Stomach (tissue), 19 donors: Measurements from ENCODE around the gene IGSF3. TPM values are rescaled to one million over a fixed set of nuclear protein-coding genes. Genes with fewer than 3 reads are reported as not detected.

Source experiments
- DNase-seq, 2 donors: peaks; one replicate each; pipeline versions ENCODE4 v3.0.0 to v3.0.0-alpha.2; 2013 to 2019
- H3K27ac ChIP-seq, 5 donors: fragments of 200-600 bp in 4 of 5; sonication (generic) in 4 of 5; one replicate each; pipeline ENCODE4 v1.5.1; 2013 to 2019; ENCODE audit warnings: mild to moderate bottlenecking in 1 of 5, moderate library complexity in 1 of 5
- H3K27me3 ChIP-seq, 3 donors: fragments of 200-600 bp; sonication (generic); one replicate each; pipeline ENCODE4 v1.5.1; 2017 to 2019; ENCODE audit warnings: mixed run types in 1 of 3
- H3K36me3 ChIP-seq, 4 donors: fragments of 200-600 bp; sonication (generic); 1 replicate in 3 of 4; 2 replicates in 1 of 4; pipeline ENCODE4 v1.5.1; 2016 to 2019
- H3K4me1 ChIP-seq, 4 donors: fragments of 200-600 bp; sonication (generic); one replicate each; pipeline ENCODE4 v1.5.1; 2016 to 2019
- H3K4me3 ChIP-seq, 4 donors: fragments of 200-600 bp; sonication (generic) in 3 of 4; one replicate each; pipeline ENCODE4 v1.5.1; 2016 to 2019; ENCODE audit warnings: mild to moderate bottlenecking in 1 of 4
- H3K9me3 ChIP-seq, 4 donors: fragments of 200-600 bp; sonication (generic); one replicate each; pipeline ENCODE4 v1.5.1; 2016 to 2019
- EP300 ChIP-seq: sonication (generic); formaldehyde crosslinking; IDR thresholded peaks from one replicate; pipeline ENCODE4 v1.6.1; 2017; ENCODE audit warnings: antibody characterized with exemption
- POLR2A ChIP-seq, 4 donors: fragments of 450-650 bp; IDR thresholded peaks; one replicate each; pipeline ENCODE4 v1.6.1; 2016; ENCODE audit warnings: antibody characterized with exemption in 4 of 4, control low read depth in 2 of 4, mild to moderate bottlenecking in 1 of 4, moderate library complexity in 1 of 4
- POLR2AphosphoS5 ChIP-seq, 3 donors: sonication (generic); formaldehyde crosslinking; IDR thresholded peaks; one replicate each; pipeline ENCODE4 v1.6.1; 2016; ENCODE audit warnings: antibody characterized with exemption in 3 of 3
- WGBS, 5 donors: extraction: QIAGEN DNeasy Blood & Tissue Kit in 3 of 5; methylation state at CpG; one replicate each; pipeline versions ENCODE4 v1.1.5 to v1.1.7; 2013 to 2018; 5-methylcytosine and 5-hydroxymethylcytosine counted together
- intact Hi-C: fragments of 100-400 bp; cut with DNase I; formaldehyde crosslinking; loops from one replicate; pipeline ENCODE4 v1.15.1; 2023; ENCODE audit warnings: low total_unique reads
- long read RNA-seq, 10 donors: transcript quantifications; one replicate each; lab custom pipeline, GENCODE V29; 2026
- polyA plus RNA-seq, 3 donors: library from polyadenylated mRNA; stranded (reverse); fragments of 200-250 nt; gene quantifications; one replicate each; pipeline ENCODE4 v1.2.3, GENCODE V29; 2013
- total RNA-seq, 5 donors: library from RNA; depleted of rRNA; stranded (reverse); fragments of >200 nt; gene quantifications; one replicate each; pipeline versions ENCODE4 v1.1.0 to v1.2.3, GENCODE V29; 2014 to 2016
- TF ChIP-seq, protein P1 (sequence below), 7 experiments: fragments of 450-650 bp in 4 of 7; fragments of 200-600 bp in 3 of 7; sonication (generic) in 3 of 7; IDR thresholded peaks; one replicate each; pipeline ENCODE4 v1.5.1; 2016 to 2019; ENCODE audit warnings: antibody characterized with exemption in 7 of 7, control low read depth in 2 of 7, mild to moderate bottlenecking in 1 of 7
- donor health status: healthy with polysubstance abuse.
- donor health status: Bipolar disorder and iron deficiency.
- donor health status: healthy.

The IGSF3 gene
- total RNA-seq (10 to 100 TPM; 18.1 to 31.6 (median 25.7) TPM), polyA plus RNA-seq (1 to 10 TPM; 1.7 to 6.2 (median 2.7) TPM)
- long read RNA-seq, donor 1, partial matches to known transcripts, result 5 of 5 reads
- long read RNA-seq, donor 1, other reads (novel, unspliced or antisense), result 0 of 5 reads
- long read RNA-seq, donor 2, result 0 reads
- long read RNA-seq, donor 3, partial matches to known transcripts, result 12 of 12 reads
- long read RNA-seq, donor 3, other reads (novel, unspliced or antisense), result 0 of 12 reads
- long read RNA-seq, donor 4, result 0 reads
- long read RNA-seq, donor 5, full-length matches to known transcripts, result 1 of 10 reads
- long read RNA-seq, donor 5, partial matches to known transcripts, result 9 of 10 reads
- long read RNA-seq, donor 5, other reads (novel, unspliced or antisense), result 0 of 10 reads
- long read RNA-seq, donor 6, result 0 reads
- long read RNA-seq, donor 7, partial matches to known transcripts, result 7 of 7 reads
- long read RNA-seq, donor 7, other reads (novel, unspliced or antisense), result 0 of 7 reads
- long read RNA-seq, donor 8, result 0 reads
- long read RNA-seq, donor 9, result 0 reads
- long read RNA-seq, donor 10, result 0 reads

DNA sequence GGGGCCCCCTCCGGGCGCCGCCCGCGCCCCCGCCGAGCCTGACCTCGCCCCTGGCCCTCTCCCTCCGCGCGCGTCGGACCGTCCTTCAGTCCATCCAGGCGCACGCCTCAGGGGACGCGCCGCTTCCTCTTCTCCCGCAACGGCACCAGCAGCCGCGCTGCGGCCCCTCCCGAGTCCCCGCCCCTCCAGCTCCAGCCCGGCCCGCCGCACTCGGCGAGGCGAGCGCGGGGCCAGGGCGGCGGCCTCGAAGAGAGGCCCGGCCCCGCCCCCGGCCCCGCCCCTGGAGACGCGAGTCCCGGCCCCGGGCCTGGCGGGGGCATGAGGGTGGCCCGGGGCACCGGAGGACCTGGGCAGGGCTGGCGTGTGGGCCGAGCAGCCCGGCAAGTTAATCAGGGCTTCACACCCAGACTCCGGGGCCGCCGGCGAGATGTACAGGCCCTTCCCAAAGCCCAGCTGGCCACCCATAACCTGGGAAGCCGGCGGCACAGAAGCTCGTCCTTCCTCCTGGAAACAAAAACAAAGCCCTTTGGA, at the start of gene IGSF3:
IGSF3 (minus strand) TSS at position 159 of the 531 bp plus-strand sequence. CDS start 1,407 bp downstream, outside the sequence.
- peaks cover 0 to 31% (median 9%) of the 10 kb centered on the region in 3 donors for H3K27me3 ChIP-seq
- H3K4me1 ChIP-seq, result peaks cover 10 to 38% (median 19%) of the 10 kb centered on the region in 4 donors
- H3K36me3 ChIP-seq, result no peaks in the 10 kb centered on the region
- peak; percentile 80 to 92 for DNase-seq
- TF ChIP-seq, protein P1, sequence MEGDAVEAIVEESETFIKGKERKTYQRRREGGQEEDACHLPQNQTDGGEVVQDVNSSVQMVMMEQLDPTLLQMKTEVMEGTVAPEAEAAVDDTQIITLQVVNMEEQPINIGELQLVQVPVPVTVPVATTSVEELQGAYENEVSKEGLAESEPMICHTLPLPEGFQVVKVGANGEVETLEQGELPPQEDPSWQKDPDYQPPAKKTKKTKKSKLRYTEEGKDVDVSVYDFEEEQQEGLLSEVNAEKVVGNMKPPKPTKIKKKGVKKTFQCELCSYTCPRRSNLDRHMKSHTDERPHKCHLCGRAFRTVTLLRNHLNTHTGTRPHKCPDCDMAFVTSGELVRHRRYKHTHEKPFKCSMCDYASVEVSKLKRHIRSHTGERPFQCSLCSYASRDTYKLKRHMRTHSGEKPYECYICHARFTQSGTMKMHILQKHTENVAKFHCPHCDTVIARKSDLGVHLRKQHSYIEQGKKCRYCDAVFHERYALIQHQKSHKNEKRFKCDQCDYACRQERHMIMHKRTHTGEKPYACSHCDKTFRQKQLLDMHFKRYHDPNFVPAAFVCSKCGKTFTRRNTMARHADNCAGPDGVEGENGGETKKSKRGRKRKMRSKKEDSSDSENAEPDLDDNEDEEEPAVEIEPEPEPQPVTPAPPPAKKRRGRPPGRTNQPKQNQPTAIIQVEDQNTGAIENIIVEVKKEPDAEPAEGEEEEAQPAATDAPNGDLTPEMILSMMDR (IDR thresholded peaks at IDR 0.05), result no peak
- peak in 2 of 3 donors; percentile 28 to 30 for TF ChIP-seq POLR2AphosphoS5 (IDR thresholded peaks at IDR 0.05)
- no peak for TF ChIP-seq EP300
- TF ChIP-seq POLR2A (IDR thresholded peaks at IDR 0.05), result no peak
- peak within 1 kb of the TSS; percentile 68 to 89 (median 76) for H3K4me3 ChIP-seq
- peak within 1 kb of the TSS; percentile 73 to 85 (median 81) for H3K27ac ChIP-seq
- no peaks in the 10 kb centered on the region for H3K9me3 ChIP-seq
- intact Hi-C loops, result no loop called here
- WGBS, 5 donors, result 0 to 3% (median 1%) methylated on average over 17 to 53 of the region's 58 CpGs

DNA sequence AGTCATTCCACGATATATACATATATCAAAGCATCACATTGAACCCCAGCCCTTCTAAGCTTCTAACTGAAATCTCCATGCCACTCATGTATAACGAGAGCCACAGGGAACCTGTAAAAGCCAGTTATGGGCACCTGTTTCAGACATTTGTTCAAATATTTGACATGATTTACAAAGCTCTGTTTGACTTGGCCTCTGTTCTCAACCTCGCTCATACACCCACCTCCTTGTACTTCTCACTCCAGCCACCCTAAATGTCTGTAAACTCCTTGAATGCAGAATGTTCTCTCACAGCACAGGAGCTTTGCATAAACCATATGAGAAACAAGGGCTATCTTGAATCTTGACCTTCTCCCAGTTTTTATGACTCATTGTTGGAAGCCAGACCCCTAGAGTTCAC, 49.8 kb upstream of the IGSF3 start:
- WGBS, 5 donors, result 38 to 64% (median 51%) methylated on average over 3 of the region's 3 CpGs
- DNase-seq, result peak in 1 of 2 donors; percentile 43
- no peaks in the 10 kb centered on the region for H3K27me3 ChIP-seq
- intact Hi-C loops, result no loop called here
- H3K4me1 ChIP-seq, result no peaks in the 10 kb centered on the region
- TF ChIP-seq POLR2A (IDR thresholded peaks at IDR 0.05) (no peak), POLR2AphosphoS5 (IDR thresholded peaks at IDR 0.05) (no peak), EP300 (no peak)
- TF ChIP-seq, protein P1 (IDR thresholded peaks at IDR 0.05), result no peak
- no peak overlapping the region for H3K4me3 ChIP-seq
- H3K27ac ChIP-seq, result no peak overlapping the region
- H3K36me3 ChIP-seq, result no peaks in the 10 kb centered on the region
- no peaks in the 10 kb centered on the region for H3K9me3 ChIP-seq

- no peaks in the 10 kb centered on the region for H3K27me3 ChIP-seq
- no peaks in the 10 kb centered on the region for H3K9me3 ChIP-seq
- no peak overlapping the region for H3K27ac ChIP-seq
- H3K36me3 ChIP-seq, result no peaks in the 10 kb centered on the region
- intact Hi-C loops, result no loop called here
- H3K4me1 ChIP-seq, result peaks cover 0 to 2% (median 0%) of the 10 kb centered on the region in 4 donors
- DNase-seq, result no peak
- no peak overlapping the region for H3K4me3 ChIP-seq
- 81 to 90% (median 86%) methylated on average over 3 of the region's 3 CpGs for WGBS, 5 donors
- TF ChIP-seq POLR2A (IDR thresholded peaks at IDR 0.05) (no peak), EP300 (no peak), POLR2AphosphoS5 (IDR thresholded peaks at IDR 0.05) (no peak)
- TF ChIP-seq, protein P1 (IDR thresholded peaks at IDR 0.05), result no peak
These were observed 48.9 kb upstream of the IGSF3 start for GRCh38 chr1:116716391-116716790.

GRCh38 chr1:116713474-116713873, 45.9 kb upstream of the IGSF3 start:
- H3K9me3 ChIP-seq, result no peaks in the 10 kb centered on the region
- H3K27ac ChIP-seq, result no peak overlapping the region
- DNase-seq, result no peak
- intact Hi-C loops, result no loop called here
- no peaks in the 10 kb centered on the region for H3K36me3 ChIP-seq
- H3K27me3 ChIP-seq, result no peaks in the 10 kb centered on the region
- no peak overlapping the region for H3K4me3 ChIP-seq
- 91 to 96% (median 92%) methylated on average over 3 of the region's 3 CpGs for WGBS, 5 donors
- H3K4me1 ChIP-seq, result peaks cover 3 to 13% (median 11%) of the 10 kb centered on the region in 4 donors
- no peak for TF ChIP-seq POLR2AphosphoS5 (IDR thresholded peaks at IDR 0.05)
- TF ChIP-seq, protein P1 (IDR thresholded peaks at IDR 0.05), result no peak
- no peak for TF ChIP-seq EP300
- no peak for TF ChIP-seq POLR2A (IDR thresholded peaks at IDR 0.05)
